WTC11 (cell line): ENCODE data around the gene ELP2.

Experiments used
- FOXJ3 ChIP-seq: sonication (generic); formaldehyde crosslinking; IDR thresholded peaks from 2 replicates; pipeline ENCODE4 v1.9.0; 2021; ENCODE audit warnings: missing genetic modification reagents, mild to moderate bottlenecking, borderline replicate concordance
- JAZF1 ChIP-seq: fragments of 250-450 bp; sonication (Bioruptor Pico); IDR thresholded peaks from 2 replicates; pipeline ENCODE4 v1.9.0; 2021; ENCODE audit warnings: moderate library complexity, mild to moderate bottlenecking, inconsistent platforms
- TP53 ChIP-seq: sonication (generic); formaldehyde crosslinking; IDR thresholded peaks from 2 replicates; pipeline ENCODE4 v1.8.1; 2023; ENCODE audit warnings: mild to moderate bottlenecking, missing genetic modification reagents
- ZNF317 ChIP-seq: sonication (generic); formaldehyde crosslinking; IDR thresholded peaks from 2 replicates; pipeline ENCODE4 v1.8.1; 2023; ENCODE audit warnings: low read depth, mild to moderate bottlenecking, moderate library complexity, missing genetic modification reagents, borderline replicate concordance
- TF ChIP-seq, protein P1 (sequence below): sonication (generic); formaldehyde crosslinking; IDR thresholded peaks from 2 replicates; pipeline ENCODE4 v1.8.1; 2022; ENCODE audit warnings: low read depth, mild to moderate bottlenecking, moderate library complexity, missing genetic modification reagents, borderline replicate concordance
- TF ChIP-seq, protein P2 (sequence below): fragments of 200-600 bp; IDR thresholded peaks from 2 replicates; pipeline ENCODE4 v1.8.0; 2022; ENCODE audit warnings: antibody characterized with exemption
- TF ChIP-seq, protein P3 (sequence below): sonication (generic); formaldehyde crosslinking; IDR thresholded peaks from 2 replicates; pipeline ENCODE4 v1.8.1; 2023; ENCODE audit warnings: mild to moderate bottlenecking, missing genetic modification reagents, moderate library complexity

DNA sequence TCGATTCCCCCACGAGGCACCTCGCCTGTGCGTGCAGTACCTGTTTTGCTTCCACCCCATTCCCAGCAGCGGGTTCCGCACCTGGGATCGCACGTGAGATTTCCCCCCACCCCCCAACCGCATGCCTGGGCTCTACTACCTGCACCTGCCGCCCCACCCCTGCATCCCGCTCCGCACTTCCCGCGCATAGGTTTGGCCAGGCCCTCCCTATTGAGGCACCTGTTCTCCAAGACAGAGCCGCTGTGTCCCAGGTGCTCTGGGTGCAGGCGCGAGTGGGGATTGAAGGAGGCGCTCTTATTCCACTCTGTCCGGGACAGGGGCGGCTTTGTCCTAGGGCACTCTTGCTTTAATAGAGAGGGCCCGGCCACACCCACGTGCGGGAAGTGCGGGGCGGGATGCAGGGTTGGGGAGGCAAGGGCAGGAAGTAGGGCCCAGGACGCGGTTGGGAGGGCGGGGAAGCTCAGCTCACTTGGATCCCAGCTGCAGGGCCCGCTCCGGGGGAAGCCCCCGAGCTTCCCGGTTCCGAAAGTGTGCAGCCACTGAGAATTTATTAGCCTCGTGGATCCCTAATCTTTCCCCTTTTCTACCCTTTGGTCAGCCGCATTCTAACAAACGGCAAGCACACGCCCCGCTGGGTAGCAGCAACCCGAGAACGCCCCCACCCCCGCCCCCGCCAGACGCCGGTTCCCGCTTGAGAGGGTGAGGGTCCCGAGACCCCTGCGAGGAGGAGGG is 56.9 kb downstream of the ELP2 start:
- no peak for TF ChIP-seq JAZF1 (CRISPR knock-in tag)
- TF ChIP-seq ZNF317 (CRISPR knock-in tag), result no peak
- TF ChIP-seq, protein P1, sequence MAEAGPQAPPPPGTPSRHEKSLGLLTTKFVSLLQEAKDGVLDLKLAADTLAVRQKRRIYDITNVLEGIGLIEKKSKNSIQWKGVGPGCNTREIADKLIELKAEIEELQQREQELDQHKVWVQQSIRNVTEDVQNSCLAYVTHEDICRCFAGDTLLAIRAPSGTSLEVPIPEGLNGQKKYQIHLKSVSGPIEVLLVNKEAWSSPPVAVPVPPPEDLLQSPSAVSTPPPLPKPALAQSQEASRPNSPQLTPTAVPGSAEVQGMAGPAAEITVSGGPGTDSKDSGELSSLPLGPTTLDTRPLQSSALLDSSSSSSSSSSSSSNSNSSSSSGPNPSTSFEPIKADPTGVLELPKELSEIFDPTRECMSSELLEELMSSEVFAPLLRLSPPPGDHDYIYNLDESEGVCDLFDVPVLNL (CRISPR knock-in tag), result no peak
- TF ChIP-seq, protein P2, sequence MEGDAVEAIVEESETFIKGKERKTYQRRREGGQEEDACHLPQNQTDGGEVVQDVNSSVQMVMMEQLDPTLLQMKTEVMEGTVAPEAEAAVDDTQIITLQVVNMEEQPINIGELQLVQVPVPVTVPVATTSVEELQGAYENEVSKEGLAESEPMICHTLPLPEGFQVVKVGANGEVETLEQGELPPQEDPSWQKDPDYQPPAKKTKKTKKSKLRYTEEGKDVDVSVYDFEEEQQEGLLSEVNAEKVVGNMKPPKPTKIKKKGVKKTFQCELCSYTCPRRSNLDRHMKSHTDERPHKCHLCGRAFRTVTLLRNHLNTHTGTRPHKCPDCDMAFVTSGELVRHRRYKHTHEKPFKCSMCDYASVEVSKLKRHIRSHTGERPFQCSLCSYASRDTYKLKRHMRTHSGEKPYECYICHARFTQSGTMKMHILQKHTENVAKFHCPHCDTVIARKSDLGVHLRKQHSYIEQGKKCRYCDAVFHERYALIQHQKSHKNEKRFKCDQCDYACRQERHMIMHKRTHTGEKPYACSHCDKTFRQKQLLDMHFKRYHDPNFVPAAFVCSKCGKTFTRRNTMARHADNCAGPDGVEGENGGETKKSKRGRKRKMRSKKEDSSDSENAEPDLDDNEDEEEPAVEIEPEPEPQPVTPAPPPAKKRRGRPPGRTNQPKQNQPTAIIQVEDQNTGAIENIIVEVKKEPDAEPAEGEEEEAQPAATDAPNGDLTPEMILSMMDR, result no peak
- TF ChIP-seq, protein P3, sequence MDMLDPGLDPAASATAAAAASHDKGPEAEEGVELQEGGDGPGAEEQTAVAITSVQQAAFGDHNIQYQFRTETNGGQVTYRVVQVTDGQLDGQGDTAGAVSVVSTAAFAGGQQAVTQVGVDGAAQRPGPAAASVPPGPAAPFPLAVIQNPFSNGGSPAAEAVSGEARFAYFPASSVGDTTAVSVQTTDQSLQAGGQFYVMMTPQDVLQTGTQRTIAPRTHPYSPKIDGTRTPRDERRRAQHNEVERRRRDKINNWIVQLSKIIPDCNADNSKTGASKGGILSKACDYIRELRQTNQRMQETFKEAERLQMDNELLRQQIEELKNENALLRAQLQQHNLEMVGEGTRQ, result no peak
- peak; percentile 58; the same call in 1 of the 2 replicates for TF ChIP-seq TP53 (CRISPR knock-in tag)
- no peak for TF ChIP-seq FOXJ3 (CRISPR knock-in tag)
